Endothelial cell of umbilical vein (primary cell): ENCODE results near the gene DLGAP4. TPM values are rescaled to one million over a fixed set of nuclear protein-coding genes. Genes with fewer than 3 reads are reported as not detected.

Source experiments
- BruUV-seq: library from RNA; stranded (reverse); fragments of 400-500 nt; replicated peaks from 2 replicates; lab custom pipeline; 2021; lab: Mats Ljungman, UMichigan
- CTCF ChIA-PET: fragments of 300-600, 350-600 bp; sonication (Branson Sonifier 250); formaldehyde crosslinking; loops from one replicate; lab custom pipeline; 2021; ENCODE audit warnings: antibody characterized with exemption, inconsistent platforms; lab: Charles Lee
- POLR2A ChIA-PET: fragments of 300-600, 350-600 bp; sonication (Branson Sonifier 250); formaldehyde crosslinking; loops from one replicate; lab custom pipeline; 2021; ENCODE audit warnings: antibody characterized with exemption, inconsistent platforms; lab: Charles Lee
- DNase-seq: peaks from one replicate; pipeline ENCODE4 v3.0.0-alpha.2; 2011; ENCODE audit warnings: low read depth, low spot score
- FAIRE-seq: peaks from 2 replicates; lab custom pipeline; 2011; peaks lifted over from hg19 to GRCh38; lab: Jason Lieb, UNC
- H2AFZ ChIP-seq: 2 replicates; pipeline ENCODE4 v1.6.0; 2012; ENCODE audit warnings: low read depth, low read length, control low read depth, inconsistent platforms
- H3K27ac ChIP-seq: 2 replicates; pipeline ENCODE4 v1.5.1; 2011; ENCODE audit warnings: low read depth, mild to moderate bottlenecking, control low read depth, low read length, moderate library complexity; ENCODE audit not compliant: insufficient read depth
- H3K27me3 ChIP-seq, 2 experiments: 2 replicates each; pipeline versions ENCODE4 v1.6.0 to v1.6.1; 2011; ENCODE audit warnings: low read length in 2 of 2, mixed read lengths in 1 of 2; ENCODE audit not compliant: control insufficient read depth in 2 of 2, insufficient read depth in 2 of 2
- H3K36me3 ChIP-seq, 2 experiments: 2 replicates in 1 of 2; 3 replicates in 1 of 2; pipeline ENCODE4 v1.5.1; 2011; ENCODE audit warnings: low read length in 2 of 2, mild to moderate bottlenecking in 1 of 2, moderate library complexity in 1 of 2; ENCODE audit not compliant: control insufficient read depth in 2 of 2, insufficient read depth in 2 of 2; ENCODE audit errors: extremely low read depth in 1 of 2
- H3K4me1 ChIP-seq: 3 replicates; pipeline ENCODE4 v1.5.1; 2011; ENCODE audit warnings: mild to moderate bottlenecking, low read length; ENCODE audit not compliant: control insufficient read depth, insufficient read depth; ENCODE audit errors: extremely low read depth
- H3K4me2 ChIP-seq: 2 replicates; pipeline ENCODE4 v1.6.1; 2011; ENCODE audit warnings: low read length, control low read depth, mixed read lengths; ENCODE audit not compliant: insufficient read depth
- H3K4me3 ChIP-seq, 3 experiments: fragments of 200-600 bp in 1 of 3; sonication (generic), shearing (Covaris generic) in 1 of 3; replicated peaks in 1 of 3; 2 replicates each; pipeline ENCODE4 v1.5.1; 2011 to 2016; ENCODE audit warnings: control low read depth in 3 of 3, low read length in 3 of 3, mild to moderate bottlenecking in 2 of 3, inconsistent platforms in 1 of 3, low read depth in 1 of 3, moderate library complexity in 1 of 3; ENCODE audit not compliant: insufficient read depth in 1 of 3
- H3K79me2 ChIP-seq: 2 replicates; pipeline ENCODE4 v1.6.0; 2012; ENCODE audit warnings: low read length, inconsistent platforms; ENCODE audit not compliant: control insufficient read depth, insufficient read depth
- H3K9ac ChIP-seq: replicated peaks from 2 replicates; pipeline ENCODE3; 2011; ENCODE audit warnings: low read length, control low read depth; ENCODE audit not compliant: insufficient read depth; ENCODE audit errors: extremely low read depth
- H3K9me1 ChIP-seq: replicated peaks from 3 replicates; pipeline ENCODE4 v1.6.0; 2011; ENCODE audit warnings: mild to moderate bottlenecking, low read length; ENCODE audit not compliant: control insufficient read depth, insufficient read depth; ENCODE audit errors: extremely low read depth
- H3K9me3 ChIP-seq: replicated peaks from 2 replicates; pipeline ENCODE4 v1.5.1; 2012; ENCODE audit warnings: low read length, inconsistent platforms; ENCODE audit not compliant: control insufficient read depth, insufficient read depth
- H4K20me1 ChIP-seq: replicated peaks from 2 replicates; pipeline ENCODE3; 2011; ENCODE audit warnings: mild to moderate bottlenecking, low read length; ENCODE audit not compliant: control insufficient read depth, insufficient read depth; ENCODE audit errors: extremely low read depth
- CTCF ChIP-seq, 2 donors: IDR thresholded peaks; 1 replicate in 1 of 2; 2 replicates in 1 of 2; pipeline ENCODE4 v1.5.1; 2011; ENCODE audit warnings: low read length in 2 of 2, mild to moderate bottlenecking in 2 of 2, moderate library complexity in 2 of 2, control low read depth in 1 of 2, inconsistent platforms in 1 of 2, low read depth in 1 of 2; ENCODE audit not compliant: insufficient read depth in 1 of 2; ENCODE audit errors: extremely low read depth in 1 of 2
- EZH2 ChIP-seq: IDR thresholded peaks from 2 replicates; pipeline ENCODE4 v1.6.1; 2012; ENCODE audit warnings: borderline replicate concordance, low read depth, mild to moderate bottlenecking, moderate library complexity, low read length, inconsistent platforms; ENCODE audit not compliant: severe bottlenecking
- FOS ChIP-seq: IDR thresholded peaks from 2 replicates; pipeline ENCODE4 v1.6.1; 2011; ENCODE audit warnings: mild to moderate bottlenecking, low read length, moderate library complexity, borderline replicate concordance; ENCODE audit not compliant: insufficient read depth
- GATA2 ChIP-seq: IDR thresholded peaks from 2 replicates; pipeline ENCODE4 v1.7.0; 2011; ENCODE audit warnings: low read depth, mild to moderate bottlenecking, moderate library complexity, mixed read lengths, low read length; ENCODE audit not compliant: insufficient read length, insufficient read depth
- JUN ChIP-seq: IDR thresholded peaks from 2 replicates; pipeline ENCODE4 v1.6.1; 2011; ENCODE audit warnings: borderline replicate concordance, low read depth; ENCODE audit not compliant: insufficient read length, insufficient read depth
- MAX ChIP-seq: IDR thresholded peaks from 2 replicates; pipeline ENCODE4 v1.6.1; 2011; ENCODE audit not compliant: insufficient read depth, insufficient read length
- MYC ChIP-seq: IDR thresholded peaks from one replicate; pipeline ENCODE4 v1.6.1; 2011; ENCODE audit warnings: mild to moderate bottlenecking, low read depth, low read length
- POLR2A ChIP-seq: IDR thresholded peaks from 2 replicates; pipeline ENCODE4 v1.6.1; 2012; ENCODE audit warnings: low read depth, mild to moderate bottlenecking, control low read depth, low read length
- POLR2AphosphoS5 ChIP-seq: IDR thresholded peaks from 2 replicates; pipeline ENCODE4 v1.6.1; 2012; ENCODE audit warnings: low read depth, mild to moderate bottlenecking, control low read depth, low read length, moderate library complexity; ENCODE audit not compliant: insufficient read depth
- dilution Hi-C: fragments of 300-500 bp; cut with MboI; formaldehyde crosslinking; loops from one replicate; pipeline ENCODE4 v1.15.0; 2019; ENCODE audit warnings: low sequenced_read_pairs; ENCODE audit not compliant: extremely low pct_ligation_motif_present
- intact Hi-C: fragments of 100-400 bp; cut with micrococcal nuclease; formaldehyde crosslinking; loops from one replicate; pipeline ENCODE4 v1.10.0; 2022
- polyA plus RNA-seq, 4 experiments: library from polyadenylated mRNA; depleted of rRNA in 3 of 4; stranded (reverse) in 3 of 4; unstranded in 1 of 4; fragments of >200 nt; gene quantifications; 2 replicates each; pipeline versions ENCODE4 v1.2.1 to v1.2.3, GENCODE V29; 2011 to 2012; ENCODE audit warnings: missing spikeins in 1 of 4
- total RNA-seq: library from RNA; stranded (reverse); gene quantifications from 2 replicates; pipeline ENCODE4 v1.2.3, GENCODE V29; 2021

DLGAP4 gene
- total and polyA plus RNA-seq, 2 donors (not counting 3 experiments of a cell fraction or from before 2014, with no cell fraction given) = 57.5 to 125 TPM

GRCh38 chr20:36374995-36375394, 68.9 kb downstream of the DLGAP4 start:
- Histone ChIP-seq H3K9me1 (no peaks in the 10 kb centered on the region), H3K9ac (no peak overlapping the region), H4K20me1 (no peaks in the 10 kb centered on the region), H3K4me2 (no peak overlapping the region), H3K9me3 (no peaks in the 10 kb centered on the region), H2AFZ (no peak overlapping the region), H3K27ac (no peak overlapping the region), H3K27me3 (peaks cover 1 to 3% of the 10 kb centered on the region in 2 experiments), H3K36me3 (no peaks in the 10 kb centered on the region), H3K4me3 (no peak overlapping the region), H3K79me2 (no peaks in the 10 kb centered on the region), H3K4me1 (no peaks in the 10 kb centered on the region)
- intact Hi-C loops = loop anchor here (10.0 kb wide), 1 partner anchor 1720 kb away; no protein-coding TSS in a partner anchor
- ChIA-PET POLR2A (no interaction called here), CTCF (interaction anchor here (1.2 to 1.5 kb wide), 3 partner anchors 16 to 172 kb away, joined by 3 to 4 read pairs (median 4); no protein-coding TSS in a partner anchor)
- dilution Hi-C loops = no loop called here
- DNase-seq = no peak
- FAIRE-seq = no peak
- no TSS peak for BruUV-seq
- TF ChIP-seq MAX (no peak), MYC (no peak), POLR2A (no peak), POLR2AphosphoS5 (no peak), CTCF (IDR thresholded peaks at IDR 0.05; ENCODE audit: extremely low read depth in 1 of 2, insufficient read depth in 1 of 2, low read depth in 1 of 2, low read length in 2 of 2) (no peak), EZH2 (no peak), FOS (no peak), JUN (no peak), GATA2 (no peak)
